CD4-positive, alpha-beta T cell treated with Interleukin-21 for 1 hour (primary cell): Measurements from ENCODE around the gene GJD3.

Source experiments
- DNase-seq: peaks from one replicate; pipeline ENCODE4 v3.0.0-alpha.2; 2020

The GJD3 gene

GRCh38 chr17:40320756-40321523 lies 43.6 kb downstream of the GJD3 start:
- peak; percentile 76 for DNase-seq

GRCh38 chr17:40319651-40320540 lies 44.6 kb downstream of the GJD3 start:
- DNase-seq = peak; percentile 89

GRCh38 chr17:40318830-40319391 lies 45.6 kb downstream of the GJD3 start:
- DNase-seq = peak; percentile 46

GRCh38 chr17:40317880-40318829 lies 46.4 kb downstream of the GJD3 start:
- peak; percentile 93 for DNase-seq

GRCh38 chr17:40317345-40317873 lies 47.1 kb downstream of the GJD3 start:
- peak; percentile 58 for DNase-seq

- no peak for DNase-seq
Observed at GRCh38 chr17:40316571-40317344, 47.8 kb downstream of the GJD3 start.

- DNase-seq = no peak
Observed at GRCh38 chr17:40315678-40316570, 48.6 kb downstream of the GJD3 start.

GRCh38 chr17:40315206-40315605 lies 49.3 kb downstream of the GJD3 start:
- DNase-seq = no peak

- peak; percentile 83 for DNase-seq
Observed at GRCh38 chr17:40314584-40314956, 50.0 kb downstream of the GJD3 start.

- no peak for DNase-seq
Observed at GRCh38 chr17:40313668-40314583, 50.6 kb downstream of the GJD3 start.
